Effector CD8-positive, alpha-beta T cell (primary cell): ENCODE data around the gene RNF114.
"Not testable (repeated sequence)": the region's sequence is repeated elsewhere in the genome, so short reads cannot be mapped to it uniquely, and the experiment has no call there.

Source experiments
- DNase-seq: peaks from one replicate; lab custom pipeline; 2025; lab: John Stamatoyannopoulos, UW

Gene RNF114

DNA sequence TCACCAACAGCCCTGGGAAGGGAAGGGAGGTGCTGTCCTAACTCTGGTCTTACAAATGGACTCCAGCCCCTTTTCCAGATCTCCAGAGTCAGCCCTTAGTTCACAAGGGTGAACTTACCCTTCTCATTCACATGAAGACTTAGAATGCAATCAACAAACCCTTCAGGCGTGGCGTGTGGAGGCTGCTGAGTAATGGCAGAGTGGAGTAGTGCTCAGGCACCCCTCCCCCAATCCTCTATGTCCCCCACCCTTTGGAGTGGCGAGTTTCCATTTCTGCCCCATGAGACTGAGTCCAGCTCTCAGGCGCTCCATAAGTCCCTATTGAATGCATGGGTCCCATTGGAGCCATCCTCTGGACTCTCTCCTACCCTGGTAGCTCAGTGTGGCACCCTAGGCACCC lies 49.9 kb downstream of the RNF114 start:
- DNase-seq: no peak

DNA sequence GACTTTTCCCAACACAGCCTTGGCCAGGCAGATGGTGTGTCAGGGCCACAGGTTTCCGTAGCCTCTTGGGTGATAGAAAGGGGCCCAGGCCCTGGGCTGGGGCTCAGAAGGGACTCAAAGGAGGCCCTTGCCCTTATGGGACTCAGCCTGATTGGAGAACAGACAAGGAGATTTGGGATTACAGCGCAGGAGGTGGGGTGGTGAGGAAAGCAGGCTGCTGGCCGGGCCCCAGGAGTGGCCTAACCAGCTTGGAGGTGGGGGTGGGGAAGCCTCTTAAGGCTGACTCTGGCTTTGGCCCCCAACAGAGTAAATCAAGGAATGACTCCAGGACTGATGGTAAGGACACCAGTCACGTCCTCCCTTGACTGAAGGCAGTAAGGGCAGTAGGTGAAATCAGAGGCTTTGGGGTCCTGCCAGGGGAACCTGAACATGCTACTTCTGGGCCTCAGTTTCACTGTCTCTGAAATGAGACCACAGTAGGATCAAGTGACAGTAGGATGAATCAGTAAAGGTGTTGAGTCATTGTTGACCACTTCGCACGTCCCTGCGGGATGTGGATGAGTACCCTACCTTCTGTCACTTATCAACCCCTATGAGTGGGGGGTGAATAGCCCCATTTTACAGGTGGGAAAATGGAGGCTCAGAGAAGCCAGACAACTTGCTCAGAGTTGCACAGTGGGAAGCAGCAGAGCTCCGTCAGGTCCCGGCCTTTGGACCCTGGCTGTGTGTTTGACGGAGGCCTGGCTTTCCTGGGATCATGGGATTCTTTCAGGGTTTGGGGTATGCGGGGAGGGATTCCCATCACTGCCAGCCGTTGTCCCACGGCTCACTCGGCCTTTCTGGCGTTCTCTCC lies 51.0 kb downstream of the RNF114 start:
- DNase-seq: no peak

DNA sequence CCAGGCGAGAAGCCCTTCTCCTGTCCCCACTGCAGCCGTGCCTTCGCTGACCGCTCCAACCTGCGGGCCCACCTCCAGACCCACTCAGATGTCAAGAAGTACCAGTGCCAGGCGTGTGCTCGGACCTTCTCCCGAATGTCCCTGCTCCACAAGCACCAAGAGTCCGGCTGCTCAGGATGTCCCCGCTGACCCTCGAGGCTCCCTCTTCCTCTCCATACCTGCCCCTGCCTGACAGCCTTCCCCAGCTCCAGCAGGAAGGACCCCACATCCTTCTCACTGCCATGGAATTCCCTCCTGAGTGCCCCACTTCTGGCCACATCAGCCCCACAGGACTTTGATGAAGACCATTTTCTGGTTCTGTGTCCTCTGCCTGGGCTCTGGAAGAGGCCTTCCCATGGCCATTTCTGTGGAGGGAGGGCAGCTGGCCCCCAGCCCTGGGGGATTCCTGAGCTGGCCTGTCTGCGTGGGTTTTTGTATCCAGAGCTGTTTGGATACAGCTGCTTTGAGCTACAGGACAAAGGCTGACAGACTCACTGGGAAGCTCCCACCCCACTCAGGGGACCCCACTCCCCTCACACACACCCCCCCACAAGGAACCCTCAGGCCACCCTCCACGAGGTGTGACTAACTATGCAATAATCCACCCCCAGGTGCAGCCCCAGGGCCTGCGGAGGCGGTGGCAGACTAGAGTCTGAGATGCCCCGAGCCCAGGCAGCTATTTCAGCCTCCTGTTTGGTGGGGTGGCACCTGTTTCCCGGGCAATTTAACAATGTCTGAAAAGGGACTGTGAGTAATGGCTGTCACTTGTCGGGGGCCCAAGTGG lies 51.9 kb downstream of the RNF114 start:
- no peak for DNase-seq

DNA sequence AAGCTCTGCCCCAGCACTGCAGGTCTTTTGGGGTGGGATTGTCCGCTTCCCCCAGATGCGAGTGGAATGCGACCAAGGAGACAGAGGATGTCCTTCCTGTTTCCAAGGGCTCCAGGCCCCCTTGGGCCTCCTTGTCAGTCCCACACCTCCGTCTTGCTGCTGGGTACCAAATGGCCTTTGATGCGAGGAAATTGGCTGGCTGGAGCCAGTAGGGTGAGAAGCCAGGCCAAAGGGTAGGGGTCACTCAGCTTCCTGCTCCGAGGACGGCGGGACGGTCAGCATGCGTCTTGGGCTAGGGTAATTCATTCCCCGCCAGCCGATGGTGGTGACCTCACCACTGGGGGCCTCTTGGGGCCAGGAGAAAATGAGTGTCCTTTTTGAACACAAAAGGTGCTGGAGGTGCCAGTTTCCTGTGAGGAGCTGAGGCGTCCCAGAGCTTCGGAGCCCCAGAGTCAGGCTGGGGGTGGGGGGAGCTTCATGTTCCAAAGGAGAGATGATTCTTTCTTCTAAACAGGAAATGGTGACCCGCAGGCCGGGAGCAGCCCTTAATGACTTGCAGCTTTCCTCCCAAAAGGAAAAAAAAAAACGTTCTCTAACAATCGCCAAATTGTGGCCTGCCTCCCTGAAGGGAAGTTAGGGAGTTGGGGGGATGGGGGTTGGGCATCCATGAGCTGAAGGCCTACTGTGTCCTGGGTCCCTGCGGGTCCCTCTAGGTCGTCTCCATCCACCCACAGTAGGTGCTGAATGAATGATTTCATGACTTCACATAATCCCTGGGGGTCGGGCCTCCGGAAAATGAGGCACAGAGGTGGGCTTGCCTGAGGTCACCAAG lies 53.3 kb downstream of the RNF114 start:
- no peak for DNase-seq

DNA sequence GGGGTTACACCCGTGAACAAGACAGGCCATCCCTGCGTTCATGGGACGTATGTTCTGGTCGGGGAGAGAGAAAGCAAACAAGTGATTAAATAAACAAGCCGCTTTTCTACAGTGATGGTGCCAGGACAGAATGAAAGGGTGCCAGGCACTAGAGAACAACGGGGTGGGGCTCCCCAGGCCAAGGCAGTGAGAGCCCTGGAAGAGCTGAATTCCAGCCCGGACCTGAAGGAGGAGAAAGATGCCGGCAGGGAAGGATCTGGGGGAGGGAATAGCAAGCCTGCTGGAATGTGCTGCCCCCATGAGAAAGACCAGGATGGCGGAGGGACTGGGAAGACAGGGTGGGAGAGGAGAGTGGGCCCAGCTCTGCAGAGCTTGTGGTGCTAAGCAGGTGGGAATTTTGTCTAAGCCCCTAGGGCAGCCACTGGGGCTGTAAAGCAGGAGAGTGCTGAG lies 54.1 kb downstream of the RNF114 start:
- no peak for DNase-seq

DNA sequence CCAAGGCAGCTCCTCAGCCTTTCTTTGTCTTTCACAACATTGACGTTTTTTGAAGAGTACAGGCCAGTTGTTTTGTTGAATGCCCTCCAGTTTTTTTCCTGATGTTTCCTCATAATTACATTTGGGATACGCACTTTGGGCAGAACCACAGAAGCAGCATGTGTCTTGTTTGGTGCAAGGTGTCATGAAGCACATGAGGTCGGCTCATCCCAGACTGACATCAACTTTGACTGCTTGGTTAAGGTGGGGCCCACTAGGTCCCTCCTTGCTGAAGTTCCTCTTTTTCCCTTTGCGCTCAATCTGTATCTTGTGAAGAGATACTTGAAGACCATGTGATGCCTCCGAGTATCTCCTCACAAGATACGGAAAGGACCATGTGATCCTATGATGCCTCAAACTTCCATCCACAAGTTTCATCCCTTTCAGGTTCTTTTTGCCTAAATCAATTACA lies 57.1 kb downstream of the RNF114 start:
- no peak for DNase-seq

DNA sequence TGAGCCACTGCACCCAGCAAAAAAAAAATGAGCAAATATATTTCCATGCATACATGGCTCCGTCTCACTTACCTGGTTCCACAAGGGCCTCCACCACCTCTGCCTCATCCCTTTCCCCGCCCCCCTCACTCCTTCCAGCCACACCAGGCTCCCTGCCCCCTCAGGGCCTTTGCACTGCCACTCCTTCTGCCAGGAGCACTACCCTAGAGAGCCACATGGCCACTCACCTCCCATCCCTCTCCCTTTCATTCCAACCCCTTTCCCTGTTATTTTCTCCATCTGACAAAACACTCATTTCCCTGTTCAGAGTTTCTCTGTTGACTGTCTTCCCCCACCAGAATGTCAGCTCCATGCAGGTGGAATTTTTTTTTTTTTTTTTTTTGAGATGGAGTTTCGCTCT lies 59.4 kb downstream of the RNF114 start:
- no peak for DNase-seq

DNA sequence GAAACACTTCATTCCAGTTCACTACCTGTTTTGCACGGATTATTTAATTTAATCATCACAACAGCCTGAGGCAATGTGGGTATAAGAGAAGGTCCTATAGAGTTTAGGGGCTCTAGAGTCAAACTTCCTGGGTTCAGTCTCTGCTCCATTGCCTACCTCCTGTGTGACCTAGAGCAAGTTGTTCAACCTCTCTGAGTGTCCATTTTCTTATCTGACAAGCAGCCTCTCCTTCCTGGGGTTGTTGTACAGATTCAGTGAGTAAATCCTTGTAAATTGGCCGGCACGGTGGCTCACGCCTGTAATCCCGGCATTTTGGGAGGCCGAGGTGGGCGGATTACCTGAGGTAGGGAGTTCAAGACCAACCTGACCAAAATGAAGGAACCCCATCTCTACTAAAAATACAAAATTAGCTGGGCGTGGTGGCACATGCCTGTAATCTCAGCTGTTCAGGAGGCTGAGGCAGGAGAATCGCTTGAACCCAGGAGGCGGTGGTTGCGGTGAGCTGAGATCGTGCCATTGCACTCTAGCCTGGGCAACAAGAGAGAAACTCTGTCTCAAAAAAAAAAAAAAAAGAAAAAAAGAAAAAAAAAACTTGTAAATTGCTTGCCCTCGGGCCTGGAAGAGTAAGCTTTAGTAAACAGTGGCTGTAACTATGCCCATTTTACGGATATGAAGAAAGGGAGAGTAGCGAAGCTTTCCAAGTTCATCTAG lies 62.4 kb downstream of the RNF114 start:
- DNase-seq: not testable (repeated sequence)

DNA sequence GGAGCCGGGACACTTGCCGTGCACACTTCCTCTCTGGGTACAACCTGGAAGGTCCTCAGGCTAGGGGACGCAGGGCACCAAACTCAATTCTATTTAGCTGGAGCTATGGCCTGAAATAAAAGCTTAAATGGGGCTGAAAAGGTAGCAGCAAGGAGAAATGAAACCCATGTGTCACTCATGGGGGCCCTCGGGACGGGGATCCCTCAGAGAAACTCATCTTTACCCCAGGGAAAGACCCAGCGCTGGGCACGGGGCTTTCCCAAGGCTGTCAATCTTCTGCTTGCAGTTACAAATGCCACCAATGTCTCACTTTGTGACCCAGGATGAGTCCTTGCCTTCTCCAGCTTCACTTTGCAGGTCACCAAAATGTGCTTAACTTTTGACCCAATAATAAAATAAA lies 63.1 kb downstream of the RNF114 start:
- no peak for DNase-seq

DNA sequence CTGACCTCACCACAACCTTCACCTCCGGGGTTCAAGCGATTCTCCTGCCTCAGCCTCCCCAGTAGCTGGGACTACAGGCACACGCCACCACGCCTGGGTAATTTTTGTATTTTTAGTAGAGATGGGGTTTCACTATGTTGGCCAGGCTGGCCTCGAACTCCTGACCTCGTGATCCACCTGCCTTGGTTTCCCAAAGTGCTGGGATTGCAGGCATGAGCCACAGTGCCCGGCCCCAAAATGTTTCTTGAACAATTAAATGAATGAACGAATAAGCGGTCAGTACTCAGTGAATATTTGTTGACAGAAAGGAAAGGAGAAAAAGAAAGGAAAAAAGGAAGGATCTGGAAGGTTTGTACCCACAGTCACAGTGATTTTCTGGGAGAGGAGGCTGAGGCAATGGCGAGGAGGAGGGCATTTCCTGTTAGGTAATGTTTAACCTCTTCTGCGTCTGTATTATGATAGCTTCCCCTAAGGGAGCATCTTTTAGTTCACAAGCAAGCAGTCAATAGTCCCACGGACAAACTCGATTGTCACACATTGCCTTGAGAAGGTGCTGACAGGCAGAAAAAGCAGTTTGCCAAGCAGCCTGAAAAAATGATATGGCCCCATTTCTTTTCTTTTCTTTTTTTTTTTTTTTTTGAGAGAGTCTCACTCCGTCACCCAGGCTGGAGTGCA lies 64.5 kb downstream of the RNF114 start:
- not testable (repeated sequence) for DNase-seq

DNA sequence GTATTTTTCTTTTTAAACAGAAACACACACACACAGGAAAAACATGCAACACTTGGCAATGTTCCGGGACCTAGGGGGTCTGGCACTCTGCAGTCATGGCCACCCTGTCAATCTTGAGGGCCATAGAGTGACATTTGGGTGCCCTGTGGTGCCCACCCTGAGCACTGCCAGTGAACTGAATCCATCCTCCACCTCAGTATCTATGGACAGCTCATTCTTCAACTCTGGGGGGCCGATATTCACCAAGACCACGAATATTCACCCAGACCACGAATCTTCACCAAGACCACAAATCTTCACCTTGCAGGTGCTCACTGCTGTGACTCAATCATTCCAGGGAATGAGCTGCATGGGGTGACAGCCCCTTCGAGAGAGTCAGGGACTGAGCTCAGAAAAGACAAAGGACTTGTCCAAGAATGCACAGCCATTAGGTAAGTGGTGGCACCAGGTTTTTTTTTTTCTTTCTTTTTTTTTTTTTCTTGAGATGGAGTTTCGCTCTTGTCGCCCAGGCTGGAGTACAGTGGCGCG lies 65.7 kb downstream of the RNF114 start:
- no peak for DNase-seq

DNA sequence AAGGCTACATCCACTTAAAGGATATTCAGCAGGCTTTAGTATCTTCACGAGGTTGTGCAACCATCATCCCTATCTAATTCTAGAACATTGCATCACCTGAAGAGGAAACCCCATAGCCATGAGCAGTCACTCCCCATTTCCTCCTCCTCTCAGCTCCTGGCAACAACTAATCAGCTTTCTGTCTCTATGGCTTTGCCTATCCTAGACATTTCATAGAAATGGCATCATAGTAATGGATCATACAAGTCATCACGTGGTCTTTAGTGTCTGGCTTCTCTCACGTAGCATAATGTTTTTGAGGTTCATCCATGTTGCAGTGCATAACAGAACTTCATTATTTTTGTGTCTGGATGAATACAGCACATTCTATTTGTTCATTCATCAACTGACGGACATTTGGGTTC lies 67.1 kb downstream of the RNF114 start:
- DNase-seq: no peak
